K562 (cell line): ENCODE data around the gene MEGF11. TPM values are rescaled to one million over a fixed set of nuclear protein-coding genes. Genes with fewer than 3 reads are reported as not detected.

Experiments used
- CUX1 ChIP-seq: fragments of 200-800 bp; sonication (Bioruptor generic); IDR thresholded peaks from 2 replicates; pipeline ENCODE4 v1.6.1; 2016; ENCODE audit warnings: missing genetic modification characterization, missing compliant biosample characterization
- HMGXB4 ChIP-seq: sonication (generic); formaldehyde crosslinking; IDR thresholded peaks from 2 replicates; pipeline ENCODE4 v1.8.1; 2023; ENCODE audit warnings: mild to moderate bottlenecking, missing genetic modification reagents
- HSF4 ChIP-seq: fragments of 250-450 bp; sonication (Bioruptor Pico); IDR thresholded peaks from 2 replicates; pipeline ENCODE4 v2.1.2; 2022; ENCODE audit warnings: mild to moderate bottlenecking, moderate library complexity, borderline replicate concordance
- ZBTB8A ChIP-seq: fragments of 450-650 bp; IDR thresholded peaks from 2 replicates; pipeline ENCODE4 v1.6.1; 2018; ENCODE audit warnings: mild to moderate bottlenecking, moderate library complexity; ENCODE audit not compliant: partially characterized antibody
- ZNF184 ChIP-seq: sonication (generic); formaldehyde crosslinking; IDR thresholded peaks from 2 replicates; pipeline ENCODE4 v1.5.0; 2020; ENCODE audit warnings: missing genetic modification reagents
- ZNF395 ChIP-seq: fragments of 200-800 bp; sonication (Bioruptor generic); IDR thresholded peaks from 2 replicates; pipeline ENCODE4 v1.6.1; 2017; ENCODE audit warnings: missing genetic modification characterization, missing compliant biosample characterization
- polyA plus RNA-seq, 8 experiments: library from polyadenylated mRNA; depleted of rRNA in 4 of 8; stranded (reverse) in 5 of 8; unstranded in 3 of 8; fragments of >200 nt; fragmentation: Nextera tagmentation in 2 of 8; fragmentation: Illumina TruSeq in 1 of 8; extraction: Ambion mirVana in 2 of 8; extraction: Trizol in 1 of 8; gene quantifications; 2 replicates each; pipeline versions ENCODE4 v1.2.1 to v1.2.3, GENCODE V29; 2011 to 2014; ENCODE audit warnings: inconsistent platforms in 1 of 8, missing spikeins in 1 of 8
- total RNA-seq, 7 experiments: library from RNA; depleted of rRNA in 6 of 7; stranded (reverse); fragments of >200 nt in 6 of 7; fragmentation: Illumina TruSeq in 2 of 7; extraction: Trizol in 2 of 7; gene quantifications; 2 replicates each; pipeline versions ENCODE4 v1.2.1 to v1.2.3, GENCODE V29; 2011 to 2021; ENCODE audit warnings: low replicate concordance in 1 of 7
- TF ChIP-seq, protein P1 (sequence below), 3 experiments: fragments of 200-800 bp in 1 of 3; fragments of 250-450 bp in 1 of 3; fragments of 450-650 bp in 1 of 3; sonication (Bioruptor Pico) in 1 of 3; sonication (Bioruptor generic) in 1 of 3; formaldehyde crosslinking in 1 of 3; IDR thresholded peaks; 2 replicates each; pipeline versions ENCODE4 v1.6.1 to v1.8.0; 2016 to 2022; ENCODE audit warnings: mild to moderate bottlenecking in 2 of 3, missing genetic modification characterization in 2 of 3, missing compliant biosample characterization in 1 of 3, moderate library complexity in 1 of 3

MEGF11 gene
- total and polyA plus RNA-seq, 9 of the 15 experiments (the other 6 are each of a cell fraction or from before 2014, with no cell fraction given), result 0.06 to 0.23 (median 0.20) TPM; not detected in 6

DNA sequence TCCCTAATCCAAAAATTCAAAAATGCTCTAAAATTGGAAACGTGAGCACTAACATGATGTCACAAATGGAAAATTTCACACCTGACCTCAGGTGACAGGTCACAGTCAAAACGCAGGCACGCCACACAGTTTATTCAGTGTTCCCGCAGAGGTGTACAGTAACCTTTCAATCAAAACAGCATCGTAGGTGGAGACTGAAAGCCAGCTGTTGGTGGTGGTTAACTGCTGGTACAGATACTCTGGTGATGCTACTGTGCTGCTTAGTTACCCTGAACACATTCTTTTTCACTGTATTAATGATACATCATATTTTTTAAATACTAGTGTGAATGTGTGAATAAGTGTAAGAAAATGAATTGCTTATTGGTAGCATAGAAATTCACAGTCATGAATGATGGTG, 360.5 kb downstream of the MEGF11 start (continued):
- TF ChIP-seq CUX1 (CRISPR knock-in tag) (no peak), ZNF395 (CRISPR knock-in tag) (no peak), HSF4 (CRISPR knock-in tag) (no peak), ZBTB8A (no peak), ZNF184 (CRISPR knock-in tag) (no peak), HMGXB4 (CRISPR knock-in tag) (no peak)
- TF ChIP-seq, protein P1, sequence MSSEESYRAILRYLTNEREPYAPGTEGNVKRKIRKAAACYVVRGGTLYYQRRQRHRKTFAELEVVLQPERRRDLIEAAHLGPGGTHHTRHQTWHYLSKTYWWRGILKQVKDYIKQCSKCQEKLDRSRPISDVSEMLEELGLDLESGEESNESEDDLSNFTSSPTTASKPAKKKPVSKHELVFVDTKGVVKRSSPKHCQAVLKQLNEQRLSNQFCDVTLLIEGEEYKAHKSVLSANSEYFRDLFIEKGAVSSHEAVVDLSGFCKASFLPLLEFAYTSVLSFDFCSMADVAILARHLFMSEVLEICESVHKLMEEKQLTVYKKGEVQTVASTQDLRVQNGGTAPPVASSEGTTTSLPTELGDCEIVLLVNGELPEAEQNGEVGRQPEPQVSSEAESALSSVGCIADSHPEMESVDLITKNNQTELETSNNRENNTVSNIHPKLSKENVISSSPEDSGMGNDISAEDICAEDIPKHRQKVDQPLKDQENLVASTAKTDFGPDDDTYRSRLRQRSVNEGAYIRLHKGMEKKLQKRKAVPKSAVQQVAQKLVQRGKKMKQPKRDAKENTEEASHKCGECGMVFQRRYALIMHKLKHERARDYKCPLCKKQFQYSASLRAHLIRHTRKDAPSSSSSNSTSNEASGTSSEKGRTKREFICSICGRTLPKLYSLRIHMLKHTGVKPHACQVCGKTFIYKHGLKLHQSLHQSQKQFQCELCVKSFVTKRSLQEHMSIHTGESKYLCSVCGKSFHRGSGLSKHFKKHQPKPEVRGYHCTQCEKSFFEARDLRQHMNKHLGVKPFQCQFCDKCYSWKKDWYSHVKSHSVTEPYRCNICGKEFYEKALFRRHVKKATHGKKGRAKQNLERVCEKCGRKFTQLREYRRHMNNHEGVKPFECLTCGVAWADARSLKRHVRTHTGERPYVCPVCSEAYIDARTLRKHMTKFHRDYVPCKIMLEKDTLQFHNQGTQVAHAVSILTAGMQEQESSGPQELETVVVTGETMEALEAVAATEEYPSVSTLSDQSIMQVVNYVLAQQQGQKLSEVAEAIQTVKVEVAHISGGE (CRISPR knock-in tag; IDR thresholded peaks at IDR 0.05), result no peak
